ENCODE measurements around the gene USP21.

USP21 gene

GRCh38 chr1:161162052-161162451 lies 2.8 kb downstream of the USP21 start:
- no peak for TF ChIP-seq CTCF (IDR thresholded peaks at IDR 0.05; ENCODE audit: insufficient read depth, low read length, poor library complexity, severe bottlenecking)
- no peaks in the 10 kb centered on the region for H3K27me3 ChIP-seq (replicated peaks; ENCODE audit: control insufficient read depth, insufficient read depth, low read length)
- H3K36me3 ChIP-seq (ENCODE audit: control insufficient read depth, insufficient read depth, low read length): peaks cover 3% of the 10 kb centered on the region
- no peak for DNase-seq (ENCODE audit: extremely low read depth, insufficient read length)
- no peak overlapping the region for H3K4me3 ChIP-seq (replicated peaks; ENCODE audit: low read depth, low read length)

GRCh38 chr1:161162806-161163205 lies 3.5 kb downstream of the USP21 start:
- Histone ChIP-seq H3K36me3 (ENCODE audit: control insufficient read depth, insufficient read depth, low read length) (peaks cover 3% of the 10 kb centered on the region), H3K27me3 (replicated peaks; ENCODE audit: control insufficient read depth, insufficient read depth, low read length) (no peaks in the 10 kb centered on the region), H3K4me3 (replicated peaks; ENCODE audit: low read depth, low read length) (no peak overlapping the region)
- DNase-seq (ENCODE audit: extremely low read depth, insufficient read length): no peak
- no peak for TF ChIP-seq CTCF (IDR thresholded peaks at IDR 0.05; ENCODE audit: insufficient read depth, low read length, poor library complexity, severe bottlenecking)

- Histone ChIP-seq H3K27me3 (replicated peaks; ENCODE audit: control insufficient read depth, insufficient read depth, low read length) (no peaks in the 10 kb centered on the region), H3K4me3 (replicated peaks; ENCODE audit: low read depth, low read length) (no peak overlapping the region), H3K36me3 (ENCODE audit: control insufficient read depth, insufficient read depth, low read length) (peaks cover 3% of the 10 kb centered on the region)
- no peak for DNase-seq (ENCODE audit: extremely low read depth, insufficient read length)
- no peak for TF ChIP-seq CTCF (IDR thresholded peaks at IDR 0.05; ENCODE audit: insufficient read depth, low read length, poor library complexity, severe bottlenecking)
These were observed 4.5 kb downstream of the USP21 start for GRCh38 chr1:161163793-161164192.

- DNase-seq (ENCODE audit: extremely low read depth, insufficient read length): no peak
- H3K36me3 ChIP-seq (ENCODE audit: control insufficient read depth, insufficient read depth, low read length): peaks cover 3% of the 10 kb centered on the region
- H3K4me3 ChIP-seq (replicated peaks; ENCODE audit: low read depth, low read length): peak overlapping the region; percentile 60
- H3K27me3 ChIP-seq (replicated peaks; ENCODE audit: control insufficient read depth, insufficient read depth, low read length): no peaks in the 10 kb centered on the region
- no peak for TF ChIP-seq CTCF (IDR thresholded peaks at IDR 0.05; ENCODE audit: insufficient read depth, low read length, poor library complexity, severe bottlenecking)
These were observed 5.8 kb downstream of the USP21 start for GRCh38 chr1:161164901-161165610.

- TF ChIP-seq CTCF (IDR thresholded peaks at IDR 0.05; ENCODE audit: insufficient read depth, low read length, poor library complexity, severe bottlenecking): peak; percentile 75
- peak; percentile 91 for DNase-seq (ENCODE audit: extremely low read depth, insufficient read length)
- no peaks in the 10 kb centered on the region for H3K27me3 ChIP-seq (replicated peaks; ENCODE audit: control insufficient read depth, insufficient read depth, low read length)
- H3K4me3 ChIP-seq (replicated peaks; ENCODE audit: low read depth, low read length): peak within 1 kb of the TSS; percentile 72
- H3K36me3 ChIP-seq (ENCODE audit: control insufficient read depth, insufficient read depth, low read length): peaks cover 7% of the 10 kb centered on the region
These were observed 6.7 kb downstream of the USP21 start, which contains the start of gene PPOX for GRCh38 chr1:161165742-161166668. PPOX (plus strand) TSS chr1:161166426; CDS start chr1:161166848, 422 bp downstream.
